Measurements from ENCODE around the gene MRGPRD. TPM values are rescaled to one million over a fixed set of nuclear protein-coding genes. Genes with fewer than 3 reads are reported as not detected.

MRGPRD gene
- total and polyA plus RNA-seq, 2 donors (not counting 1 experiment from before 2014, with no cell fraction given) = not detected

- no peaks in the 10 kb centered on the region for H3K4me1 ChIP-seq (ENCODE audit: control insufficient read depth in 2 of 2, insufficient read depth in 2 of 2, low read length in 2 of 2)
- H3K36me3 ChIP-seq (replicated peaks in 1 of 2; ENCODE audit: control extremely low read depth in 1 of 2, control insufficient read depth in 1 of 2, extremely low read depth in 1 of 2, insufficient read depth in 2 of 2, low read length in 1 of 2) = peaks cover 0 to 57% of the 10 kb centered on the region in 2 experiments
- DNase-seq (no peak), ATAC-seq (ENCODE audit: low read depth) (no peak)
- H3K27ac Mint-ChIP-seq = no peak overlapping the region
- no peaks in the 10 kb centered on the region for H4K20me1 ChIP-seq (ENCODE audit: control insufficient read depth, insufficient read depth, low read length, poor library complexity, severe bottlenecking)
- H3K9me3 Mint-ChIP-seq (ENCODE audit: insufficient read depth) = no peaks in the 10 kb centered on the region
- no peak overlapping the region for H2AFZ ChIP-seq (ENCODE audit: insufficient read depth, low read depth, low read length, poor library complexity, severe bottlenecking)
- ChIA-PET CTCF (no interaction called here), POLR2A (no interaction called here)
- no peaks in the 10 kb centered on the region for H3K79me2 ChIP-seq (ENCODE audit: control insufficient read depth, insufficient read depth, low read length)
- no peak overlapping the region for H3K4me3 ChIP-seq (ENCODE audit: control extremely low read depth in 1 of 5, extremely low read depth in 1 of 5, insufficient read depth in 1 of 5, low read depth in 2 of 5, low read length in 4 of 5)
- no peak overlapping the region for H3K27ac ChIP-seq (ENCODE audit: low read length in 2 of 2)
- no peaks in the 10 kb centered on the region for H3K9me3 ChIP-seq (ENCODE audit: control extremely low read depth in 1 of 3, control insufficient read depth in 2 of 3, insufficient read depth in 1 of 3, low read length in 2 of 3)
- intact Hi-C loops (cut with micrococcal nuclease) = no loop called here
- no peak overlapping the region for H3K4me3 Mint-ChIP-seq
- no peaks in the 10 kb centered on the region for H3K4me1 Mint-ChIP-seq
- over 99% methylated on average over 13 of the region's 13 CpGs for WGBS (ENCODE audit: insufficient coverage)
- no peak overlapping the region for H3K9ac ChIP-seq (ENCODE audit: low read length)
- no peaks in the 10 kb centered on the region for H3K27me3 ChIP-seq (replicated peaks in 1 of 4; ENCODE audit: control extremely low read depth in 1 of 4, control insufficient read depth in 3 of 4, insufficient read depth in 4 of 4, low read length in 3 of 4)
- no peaks in the 10 kb centered on the region for H3K27me3 Mint-ChIP-seq
- H3K4me2 ChIP-seq (replicated peaks; ENCODE audit: low read depth, low read length, poor library complexity, severe bottlenecking) = no peak overlapping the region
- no peak for TF ChIP-seq EZH2 (IDR thresholded peaks at IDR 0.05; ENCODE audit: borderline replicate concordance, insufficient read depth, low read depth, low read length, poor library complexity, severe bottlenecking)
- no peak for TF ChIP-seq CTCF (IDR thresholded peaks at IDR 0.05)
Measured at GRCh38 chr11:68934666-68935065, 46.1 kb downstream of the MRGPRD start.

GRCh38 chr11:68934321-68934645 is 46.5 kb downstream of the MRGPRD start:
- no peak overlapping the region for H3K27ac ChIP-seq (ENCODE audit: low read length in 2 of 2)
- DNase-seq = no peak
- Mint-ChIP-seq H3K27ac (no peak overlapping the region), H3K4me1 (no peaks in the 10 kb centered on the region), H3K27me3 (no peaks in the 10 kb centered on the region), H3K9me3 (ENCODE audit: insufficient read depth) (no peaks in the 10 kb centered on the region), H3K4me3 (no peak overlapping the region)
- no peak overlapping the region for H3K4me3 ChIP-seq (ENCODE audit: control extremely low read depth in 1 of 5, extremely low read depth in 1 of 5, insufficient read depth in 1 of 5, low read depth in 2 of 5, low read length in 4 of 5)
- H3K27me3 ChIP-seq (replicated peaks in 1 of 4; ENCODE audit: control extremely low read depth in 1 of 4, control insufficient read depth in 3 of 4, insufficient read depth in 4 of 4, low read length in 3 of 4) = no peaks in the 10 kb centered on the region
- peaks cover 0 to 57% of the 10 kb centered on the region in 2 experiments for H3K36me3 ChIP-seq (replicated peaks in 1 of 2; ENCODE audit: control extremely low read depth in 1 of 2, control insufficient read depth in 1 of 2, extremely low read depth in 1 of 2, insufficient read depth in 2 of 2, low read length in 1 of 2)
- 97% methylated on average over 12 of the region's 12 CpGs for WGBS (ENCODE audit: insufficient coverage)
- no peaks in the 10 kb centered on the region for H3K9me3 ChIP-seq (ENCODE audit: control extremely low read depth in 1 of 3, control insufficient read depth in 2 of 3, insufficient read depth in 1 of 3, low read length in 2 of 3)
- no peak for TF ChIP-seq CTCF (IDR thresholded peaks at IDR 0.05)
- no peak for TF ChIP-seq EZH2 (IDR thresholded peaks at IDR 0.05; ENCODE audit: borderline replicate concordance, insufficient read depth, low read depth, low read length, poor library complexity, severe bottlenecking)
- ChIA-PET POLR2A (no interaction called here), CTCF (no interaction called here)
- no peak overlapping the region for H3K9ac ChIP-seq (ENCODE audit: low read length)
- no peak overlapping the region for H2AFZ ChIP-seq (ENCODE audit: insufficient read depth, low read depth, low read length, poor library complexity, severe bottlenecking)
- no peaks in the 10 kb centered on the region for H3K79me2 ChIP-seq (ENCODE audit: control insufficient read depth, insufficient read depth, low read length)
- no peaks in the 10 kb centered on the region for H4K20me1 ChIP-seq (ENCODE audit: control insufficient read depth, insufficient read depth, low read length, poor library complexity, severe bottlenecking)
- no peak overlapping the region for H3K4me2 ChIP-seq (replicated peaks; ENCODE audit: low read depth, low read length, poor library complexity, severe bottlenecking)
- H3K4me1 ChIP-seq (ENCODE audit: control insufficient read depth in 2 of 2, insufficient read depth in 2 of 2, low read length in 2 of 2) = no peaks in the 10 kb centered on the region
- intact Hi-C loops (cut with micrococcal nuclease) = no loop called here
- no peak for ATAC-seq (ENCODE audit: low read depth)
